ENCODE data around the gene SPANXC. TPM values are rescaled to one million over a fixed set of nuclear protein-coding genes. Genes with fewer than 3 reads are reported as not detected.

SPANXC gene
- total RNA-seq, 1 experiment from 2014 or later: not detected

DNA sequence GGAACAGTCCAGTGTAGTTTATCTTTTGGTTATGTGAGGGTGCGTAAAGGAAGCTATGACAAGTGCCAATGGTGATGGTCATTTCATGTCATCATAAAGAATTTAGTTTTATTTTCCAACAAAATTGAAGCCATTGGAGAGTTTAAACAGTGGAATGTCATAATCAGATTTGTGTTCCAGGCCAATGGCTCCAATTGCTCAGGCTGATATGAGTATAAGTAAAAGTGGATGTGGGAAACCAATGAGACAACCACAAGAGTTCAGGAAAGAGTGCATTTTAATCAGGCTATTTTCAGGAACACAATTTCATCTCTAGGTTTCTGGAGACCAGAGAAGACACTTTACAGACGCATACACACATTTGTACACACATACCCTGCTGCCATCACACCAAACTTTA is 20.7 kb downstream of the SPANXC start:
- Histone ChIP-seq H3K9me3 (ENCODE audit: low read depth, low read length, poor library complexity, severe bottlenecking) (peaks cover 6% of the 10 kb centered on the region), H3K36me3 (ENCODE audit: insufficient read depth, low read length, poor library complexity, severe bottlenecking) (no peaks in the 10 kb centered on the region), H3K27ac (ENCODE audit: low read depth, low read length, poor library complexity, severe bottlenecking) (no peak overlapping the region), H3K4me1 (ENCODE audit: insufficient read depth, low read length, poor library complexity, severe bottlenecking) (no peaks in the 10 kb centered on the region), H3K4me3 (ENCODE audit: low read depth, low read length, poor library complexity, severe bottlenecking) (no peak overlapping the region), H3K27me3 (replicated peaks; ENCODE audit: insufficient read depth, low read depth, low read length, poor library complexity) (no peaks in the 10 kb centered on the region)
- intact Hi-C loops (cut with micrococcal nuclease; ENCODE audit: unreplicated experiment): no loop called here
- BruUV-seq (replicated peaks): no TSS peak
- POLR2A ChIA-PET (ENCODE audit: low non-redundant PET): no interaction called here
- TF ChIP-seq EZH2 (IDR thresholded peaks at IDR 0.05; ENCODE audit: borderline replicate concordance, low read depth, low read length, poor library complexity, severe bottlenecking): no peak
- TF ChIP-seq, protein P1, sequence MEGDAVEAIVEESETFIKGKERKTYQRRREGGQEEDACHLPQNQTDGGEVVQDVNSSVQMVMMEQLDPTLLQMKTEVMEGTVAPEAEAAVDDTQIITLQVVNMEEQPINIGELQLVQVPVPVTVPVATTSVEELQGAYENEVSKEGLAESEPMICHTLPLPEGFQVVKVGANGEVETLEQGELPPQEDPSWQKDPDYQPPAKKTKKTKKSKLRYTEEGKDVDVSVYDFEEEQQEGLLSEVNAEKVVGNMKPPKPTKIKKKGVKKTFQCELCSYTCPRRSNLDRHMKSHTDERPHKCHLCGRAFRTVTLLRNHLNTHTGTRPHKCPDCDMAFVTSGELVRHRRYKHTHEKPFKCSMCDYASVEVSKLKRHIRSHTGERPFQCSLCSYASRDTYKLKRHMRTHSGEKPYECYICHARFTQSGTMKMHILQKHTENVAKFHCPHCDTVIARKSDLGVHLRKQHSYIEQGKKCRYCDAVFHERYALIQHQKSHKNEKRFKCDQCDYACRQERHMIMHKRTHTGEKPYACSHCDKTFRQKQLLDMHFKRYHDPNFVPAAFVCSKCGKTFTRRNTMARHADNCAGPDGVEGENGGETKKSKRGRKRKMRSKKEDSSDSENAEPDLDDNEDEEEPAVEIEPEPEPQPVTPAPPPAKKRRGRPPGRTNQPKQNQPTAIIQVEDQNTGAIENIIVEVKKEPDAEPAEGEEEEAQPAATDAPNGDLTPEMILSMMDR (conservative IDR thresholded peaks at IDR 0.05; ENCODE audit: low read depth, low read length): no peak
- DNase-seq (ENCODE audit: low spot score): no peak
- CTCF ChIA-PET: no interaction called here

DNA sequence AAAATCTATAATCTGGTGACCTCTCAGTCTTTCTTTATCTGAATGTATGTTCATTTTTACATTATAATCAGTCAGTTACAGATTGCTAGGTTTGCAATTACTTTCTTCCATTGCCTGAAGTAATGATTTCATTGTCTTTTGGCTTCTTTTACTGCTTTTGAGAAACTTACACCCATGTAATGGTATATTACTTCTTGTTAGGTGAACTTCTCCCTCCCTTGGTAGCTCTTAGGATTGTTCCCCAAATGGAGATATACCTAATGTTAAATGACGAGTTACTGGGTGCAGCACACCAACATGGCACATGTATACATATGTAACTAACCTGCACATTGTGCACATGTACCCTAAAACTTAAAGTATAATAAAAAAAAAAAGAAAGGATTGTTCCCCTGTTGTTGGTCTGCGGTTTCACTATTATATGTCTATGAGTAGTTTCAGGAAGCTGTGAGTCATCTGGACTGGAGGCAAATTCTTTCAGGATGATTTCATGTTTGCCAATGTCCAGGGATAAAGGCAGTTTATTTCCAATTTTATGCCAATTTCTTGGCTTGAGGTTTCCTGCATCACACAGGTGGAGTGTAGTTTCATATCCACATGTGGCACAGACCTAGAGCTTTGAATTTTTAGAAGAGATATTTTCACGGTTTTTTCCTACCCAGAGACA is 21.8 kb downstream of the SPANXC start:
- ChIA-PET CTCF (no interaction called here), POLR2A (ENCODE audit: low non-redundant PET) (no interaction called here)
- Histone ChIP-seq H3K4me1 (ENCODE audit: insufficient read depth, low read length, poor library complexity, severe bottlenecking) (no peaks in the 10 kb centered on the region), H3K9me3 (ENCODE audit: low read depth, low read length, poor library complexity, severe bottlenecking) (peaks cover 6% of the 10 kb centered on the region), H3K27ac (ENCODE audit: low read depth, low read length, poor library complexity, severe bottlenecking) (no peak overlapping the region), H3K36me3 (ENCODE audit: insufficient read depth, low read length, poor library complexity, severe bottlenecking) (no peaks in the 10 kb centered on the region), H3K4me3 (ENCODE audit: low read depth, low read length, poor library complexity, severe bottlenecking) (no peak overlapping the region), H3K27me3 (replicated peaks; ENCODE audit: insufficient read depth, low read depth, low read length, poor library complexity) (no peaks in the 10 kb centered on the region)
- intact Hi-C loops (cut with micrococcal nuclease; ENCODE audit: unreplicated experiment): no loop called here
- BruUV-seq (replicated peaks): no TSS peak
- no peak for DNase-seq (ENCODE audit: low spot score)
- TF ChIP-seq EZH2 (IDR thresholded peaks at IDR 0.05; ENCODE audit: borderline replicate concordance, low read depth, low read length, poor library complexity, severe bottlenecking): no peak
- TF ChIP-seq, protein P1 (conservative IDR thresholded peaks at IDR 0.05; ENCODE audit: low read depth, low read length): no peak

DNA sequence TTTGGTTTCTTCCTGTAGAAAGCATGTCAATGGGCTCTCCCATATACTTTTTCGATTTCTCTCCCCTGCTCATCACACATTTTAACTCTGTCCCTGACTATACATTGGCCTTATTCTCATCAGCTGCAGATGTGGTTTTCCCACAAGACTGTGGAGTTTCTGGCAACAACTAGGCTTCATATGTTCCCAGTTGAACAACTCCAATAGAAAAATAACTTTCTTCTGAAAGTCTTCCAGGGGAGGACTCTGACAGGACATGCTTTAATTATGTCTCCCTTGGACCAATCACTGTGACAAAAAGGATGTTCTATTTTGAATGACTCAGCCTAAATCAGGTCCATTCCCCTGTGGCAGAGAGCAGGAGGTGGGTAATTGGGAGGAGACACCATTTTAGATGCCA is 28.1 kb downstream of the SPANXC start:
- ChIA-PET CTCF (no interaction called here), POLR2A (ENCODE audit: low non-redundant PET) (no interaction called here)
- H3K27ac ChIP-seq (ENCODE audit: low read depth, low read length, poor library complexity, severe bottlenecking): no peak overlapping the region
- no peaks in the 10 kb centered on the region for H3K27me3 ChIP-seq (replicated peaks; ENCODE audit: insufficient read depth, low read depth, low read length, poor library complexity)
- intact Hi-C loops (cut with micrococcal nuclease; ENCODE audit: unreplicated experiment): no loop called here
- H3K9me3 ChIP-seq (ENCODE audit: low read depth, low read length, poor library complexity, severe bottlenecking): no peaks in the 10 kb centered on the region
- H3K4me3 ChIP-seq (ENCODE audit: low read depth, low read length, poor library complexity, severe bottlenecking): no peak overlapping the region
- H3K4me1 ChIP-seq (ENCODE audit: insufficient read depth, low read length, poor library complexity, severe bottlenecking): no peaks in the 10 kb centered on the region
- no peaks in the 10 kb centered on the region for H3K36me3 ChIP-seq (ENCODE audit: insufficient read depth, low read length, poor library complexity, severe bottlenecking)
- BruUV-seq (replicated peaks): no TSS peak
- TF ChIP-seq, protein P1 (conservative IDR thresholded peaks at IDR 0.05; ENCODE audit: low read depth, low read length): no peak
- no peak for TF ChIP-seq EZH2 (IDR thresholded peaks at IDR 0.05; ENCODE audit: borderline replicate concordance, low read depth, low read length, poor library complexity, severe bottlenecking)
- no peak for DNase-seq (ENCODE audit: low spot score)
